DMS114 treated with DMSO at 0.1 percent for 48 hours (cell line): Measurements from ENCODE around the gene ACKR2.
"Not testable (repeated sequence)": the region's sequence is repeated elsewhere in the genome, so short reads cannot be mapped to it uniquely, and the experiment has no call there.

Experiments
- DNase-seq: peaks from one replicate; lab custom pipeline; 2025; ENCODE audit not compliant: unreplicated experiment; lab: John Stamatoyannopoulos, UW

Gene ACKR2

GRCh38 chr3:42801048-42801620, 8.1 kb upstream of the ACKR2 start:
- DNase-seq = no peak

GRCh38 chr3:42801784-42802183, 7.5 kb upstream of the ACKR2 start:
- no peak for DNase-seq

- no peak for DNase-seq
These were observed 6.3 kb upstream of the ACKR2 start for GRCh38 chr3:42802876-42803413.

GRCh38 chr3:42803414-42804105, 5.7 kb upstream of the ACKR2 start:
- DNase-seq = peak; percentile 26

- peak; percentile 90 for DNase-seq
These were observed 5.0 kb upstream of the ACKR2 start, which contains the start of gene HIGD1A for GRCh38 chr3:42804106-42804830. Gene HIGD1A, minus strand, starts transcription at chr3:42804490. Its CDS starts 10,237 bp downstream, at chr3:42794253.

GRCh38 chr3:42804831-42805132, 4.5 kb upstream of the ACKR2 start:
- DNase-seq = no peak

GRCh38 chr3:42805141-42805821, 4.0 kb upstream of the ACKR2 start:
- DNase-seq = no peak

- DNase-seq = no peak
These were observed 1.3 kb upstream of the ACKR2 start for GRCh38 chr3:42807929-42808328.

GRCh38 chr3:42810706-42811105, 1.5 kb downstream of the ACKR2 start:
- not testable (repeated sequence) for DNase-seq

GRCh38 chr3:42811118-42811883, 2.1 kb downstream of the ACKR2 start:
- DNase-seq = not testable (repeated sequence)

GRCh38 chr3:42814246-42814645, 5.0 kb downstream of the ACKR2 start:
- no peak for DNase-seq

- DNase-seq = no peak
These were observed 5.8 kb downstream of the ACKR2 start for GRCh38 chr3:42814914-42815507.

- DNase-seq = no peak
These were observed 6.6 kb downstream of the ACKR2 start for GRCh38 chr3:42815826-42816225.

- no peak for DNase-seq
These were observed 10.2 kb downstream of the ACKR2 start for GRCh38 chr3:42819351-42819965.

GRCh38 chr3:42820746-42821051, 11.5 kb downstream of the ACKR2 start:
- no peak for DNase-seq

GRCh38 chr3:42822828-42823227, 13.6 kb downstream of the ACKR2 start:
- DNase-seq = no peak

- DNase-seq = no peak
These were observed 14.1 kb downstream of the ACKR2 start for GRCh38 chr3:42823351-42823750.

- DNase-seq = no peak
These were observed 16.9 kb downstream of the ACKR2 start for GRCh38 chr3:42826141-42826540.

- no peak for DNase-seq
These were observed 17.8 kb downstream of the ACKR2 start for GRCh38 chr3:42827023-42827422.

- DNase-seq = no peak
These were observed 18.4 kb downstream of the ACKR2 start for GRCh38 chr3:42827654-42828053.
